ENCODE measurements around the gene TMEM242.

- TF ChIP-seq, protein P1, sequence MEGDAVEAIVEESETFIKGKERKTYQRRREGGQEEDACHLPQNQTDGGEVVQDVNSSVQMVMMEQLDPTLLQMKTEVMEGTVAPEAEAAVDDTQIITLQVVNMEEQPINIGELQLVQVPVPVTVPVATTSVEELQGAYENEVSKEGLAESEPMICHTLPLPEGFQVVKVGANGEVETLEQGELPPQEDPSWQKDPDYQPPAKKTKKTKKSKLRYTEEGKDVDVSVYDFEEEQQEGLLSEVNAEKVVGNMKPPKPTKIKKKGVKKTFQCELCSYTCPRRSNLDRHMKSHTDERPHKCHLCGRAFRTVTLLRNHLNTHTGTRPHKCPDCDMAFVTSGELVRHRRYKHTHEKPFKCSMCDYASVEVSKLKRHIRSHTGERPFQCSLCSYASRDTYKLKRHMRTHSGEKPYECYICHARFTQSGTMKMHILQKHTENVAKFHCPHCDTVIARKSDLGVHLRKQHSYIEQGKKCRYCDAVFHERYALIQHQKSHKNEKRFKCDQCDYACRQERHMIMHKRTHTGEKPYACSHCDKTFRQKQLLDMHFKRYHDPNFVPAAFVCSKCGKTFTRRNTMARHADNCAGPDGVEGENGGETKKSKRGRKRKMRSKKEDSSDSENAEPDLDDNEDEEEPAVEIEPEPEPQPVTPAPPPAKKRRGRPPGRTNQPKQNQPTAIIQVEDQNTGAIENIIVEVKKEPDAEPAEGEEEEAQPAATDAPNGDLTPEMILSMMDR (IDR thresholded peaks at IDR 0.05; ENCODE audit: insufficient read depth, low read depth, low read length), result no peak
- no peak for TF ChIP-seq EZH2 (IDR thresholded peaks at IDR 0.05; ENCODE audit: insufficient read depth, low read length)
Observed at GRCh38 chr6:157249826-157250225, 73.5 kb downstream of the TMEM242 start.

All from astrocyte (in vitro differentiated cells and primary cell).